Lung (tissue), 12 donors: Measurements from ENCODE around the gene EGFL8. TPM values are rescaled to one million over a fixed set of nuclear protein-coding genes. Genes with fewer than 3 reads are reported as not detected.

Experiments used
- ATAC-seq: fragments of 200-7000 bp; cut with Tn5 transposase; one replicate; pipeline ENCODE4 v1.9.1; 2020; ENCODE audit warnings: moderate number of reproducible peaks; ENCODE audit not compliant: insufficient read depth, low FRiP score
- DNase-seq, 3 donors: peaks; one replicate each; pipeline ENCODE4 v3.0.0-alpha.2; 2013 to 2017
- H3K27ac ChIP-seq, 2 donors: one replicate each; pipeline ENCODE4 v1.5.1; 2013; ENCODE audit warnings: mild to moderate bottlenecking in 2 of 2, moderate library complexity in 2 of 2, control low read depth in 1 of 2, inconsistent platforms in 1 of 2, low read depth in 1 of 2, low read length in 1 of 2
- H3K27me3 ChIP-seq, 3 donors: one replicate each; pipeline ENCODE4 v1.5.1; 2013; ENCODE audit warnings: low read length in 2 of 3; ENCODE audit not compliant: control insufficient read depth in 3 of 3, insufficient read depth in 3 of 3
- H3K36me3 ChIP-seq, 4 donors: one replicate each; pipeline ENCODE4 v1.5.1; 2013; ENCODE audit warnings: low read length in 4 of 4, mild to moderate bottlenecking in 1 of 4, moderate library complexity in 1 of 4; ENCODE audit not compliant: control insufficient read depth in 4 of 4, insufficient read depth in 4 of 4
- H3K4me1 ChIP-seq, 5 donors: one replicate each; pipeline ENCODE4 v1.5.1; 2013; ENCODE audit warnings: low read length in 5 of 5, mild to moderate bottlenecking in 2 of 5, moderate library complexity in 1 of 5; ENCODE audit not compliant: control insufficient read depth in 5 of 5, insufficient read depth in 5 of 5
- H3K4me3 ChIP-seq: one replicate; pipeline ENCODE4 v1.5.1; 2013; ENCODE audit warnings: mild to moderate bottlenecking, control low read depth, moderate library complexity
- H3K9ac ChIP-seq, 2 donors: one replicate each; pipeline ENCODE4 v1.5.1; 2013; ENCODE audit warnings: low read length in 2 of 2, control low read depth in 1 of 2; ENCODE audit not compliant: insufficient read depth in 1 of 2
- H3K9me3 ChIP-seq, 4 donors: one replicate each; pipeline ENCODE4 v1.5.1; 2013; ENCODE audit warnings: low read length in 3 of 4, mild to moderate bottlenecking in 1 of 4, moderate library complexity in 1 of 4; ENCODE audit not compliant: control insufficient read depth in 4 of 4, insufficient read depth in 3 of 4
- CTCF ChIP-seq: IDR thresholded peaks from 2 replicates; pipeline ENCODE4 v1.5.1; 2012; ENCODE audit warnings: mild to moderate bottlenecking; ENCODE audit errors: control extremely low read depth, extremely low read depth
- WGBS, 2 donors: extraction: QIAGEN DNeasy Blood & Tissue Kit; methylation state at CpG; one replicate each; pipeline ENCODE4 v1.1.7; 2013; 5-methylcytosine and 5-hydroxymethylcytosine counted together
- polyA plus RNA-seq, 2 donors: library from polyadenylated mRNA; stranded (reverse); fragments of 200-250 nt; gene quantifications; one replicate each; pipeline ENCODE4 v1.2.1, GENCODE V29; 2013
- total RNA-seq, 2 donors: library from RNA; depleted of rRNA in 1 of 2; stranded (reverse); fragments of >200 nt in 1 of 2; gene quantifications; one replicate each; pipeline ENCODE4 v1.2.1, GENCODE V29; 2014 to 2021
- donor health status: control.
- donor health status: control.
- donor health status: Bipolar disorder and iron deficiency.
- donor health status: healthy.
- donor health status: DM: yes; HTN: yes; CAD: no.

The EGFL8 gene
- total and polyA plus RNA-seq, 4 donors = 3.8 to 10.9 (median 10.0) TPM

GRCh38 chr6:32195902-32196681 lies 31.7 kb downstream of the EGFL8 start:
- no peaks in the 10 kb centered on the region for H3K36me3 ChIP-seq
- H3K27me3 ChIP-seq = no peaks in the 10 kb centered on the region
- DNase-seq = peak; percentile 96 to 97 (median 96)
- no peak for TF ChIP-seq CTCF
- peaks cover 0 to 2% (median 0%) of the 10 kb centered on the region in 4 donors for H3K9me3 ChIP-seq
- WGBS, 2 donors = 0% methylated on average over 49 to 58 of the region's 58 CpGs
- ATAC-seq = peak; percentile 7
- peaks cover 0 to 36% (median 13%) of the 10 kb centered on the region in 5 donors for H3K4me1 ChIP-seq
- H3K9ac ChIP-seq = peak overlapping the region; percentile 94 to 99
- H3K4me3 ChIP-seq = peak overlapping the region; percentile 43
- peak overlapping the region; percentile 99 to 100 for H3K27ac ChIP-seq

GRCh38 chr6:32196682-32197616 lies 32.6 kb downstream of the EGFL8 start:
- Histone ChIP-seq H3K36me3 (no peaks in the 10 kb centered on the region), H3K9ac (peak overlapping the region; percentile 94 to 99), H3K4me1 (peaks cover 0 to 29% (median 10%) of the 10 kb centered on the region in 5 donors), H3K27me3 (no peaks in the 10 kb centered on the region), H3K4me3 (peak overlapping the region; percentile 43), H3K27ac (peak overlapping the region; percentile 99 to 100), H3K9me3 (peaks cover 0 to 2% (median 0%) of the 10 kb centered on the region in 4 donors)
- WGBS, 2 donors = 30 to 36% methylated on average over 28 of the region's 28 CpGs
- no peak for TF ChIP-seq CTCF
- ATAC-seq = no peak
- peak; percentile 54 to 67 (median 56) for DNase-seq

- no peak for DNase-seq
- Histone ChIP-seq H3K4me1 (peaks cover 0 to 19% (median 5%) of the 10 kb centered on the region in 5 donors), H3K27ac (no peak overlapping the region), H3K9ac (no peak overlapping the region), H3K4me3 (no peak overlapping the region), H3K27me3 (no peaks in the 10 kb centered on the region), H3K36me3 (peaks cover 0 to under 1% (median 0%) of the 10 kb centered on the region in 4 donors), H3K9me3 (peaks cover 0 to 2% (median 0%) of the 10 kb centered on the region in 4 donors)
- 86 to 88% methylated on average over 3 of the region's 3 CpGs for WGBS, 2 donors
- TF ChIP-seq CTCF = no peak
- ATAC-seq = no peak
Observed at GRCh38 chr6:32198345-32198696, 33.9 kb downstream of the EGFL8 start.
